HG03025 (cell line): ENCODE measurements around the gene FYCO1.

Experiments
- ATAC-seq: cut with Tn5 transposase; IDR thresholded peaks from one replicate; pipeline ENCODE4 v1.9.1; 2021; ENCODE audit warnings: mild to moderate bottlenecking, moderate library complexity; ENCODE audit not compliant: unreplicated experiment, low FRiP score

The FYCO1 gene

DNA sequence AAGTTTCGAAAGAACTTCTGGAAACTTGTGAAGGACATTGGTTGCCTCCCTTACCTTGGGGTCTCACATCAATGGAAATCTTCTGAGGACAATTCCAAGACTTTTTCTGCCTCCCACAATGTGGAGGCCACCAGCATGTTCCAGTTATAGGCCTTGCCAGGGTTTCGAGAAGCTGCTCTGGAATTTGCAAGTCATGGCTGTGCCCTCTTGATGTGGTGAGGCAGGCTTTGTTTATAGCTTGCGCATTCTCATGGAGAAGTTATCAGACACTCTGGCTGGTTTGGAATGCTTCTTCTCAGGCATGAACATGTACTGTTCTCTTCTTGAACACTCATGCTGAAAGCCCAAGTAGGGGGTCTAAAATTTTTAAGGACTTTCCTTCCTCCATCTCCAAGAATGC, 48.3 kb downstream of the FYCO1 start:
- ATAC-seq = no peak

DNA sequence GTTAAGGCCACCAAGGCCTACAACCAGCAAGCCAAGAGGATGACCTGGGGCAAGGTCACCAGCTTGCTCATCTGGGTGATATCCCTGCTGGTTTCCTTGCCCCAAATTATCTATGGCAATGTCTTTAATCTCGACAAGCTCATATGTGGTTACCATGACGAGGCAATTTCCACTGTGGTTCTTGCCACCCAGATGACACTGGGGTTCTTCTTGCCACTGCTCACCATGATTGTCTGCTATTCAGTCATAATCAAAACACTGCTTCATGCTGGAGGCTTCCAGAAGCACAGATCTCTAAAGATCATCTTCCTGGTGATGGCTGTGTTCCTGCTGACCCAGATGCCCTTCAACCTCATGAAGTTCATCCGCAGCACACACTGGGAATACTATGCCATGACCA, 48.7 kb downstream of the FYCO1 start:
- no peak for ATAC-seq

DNA sequence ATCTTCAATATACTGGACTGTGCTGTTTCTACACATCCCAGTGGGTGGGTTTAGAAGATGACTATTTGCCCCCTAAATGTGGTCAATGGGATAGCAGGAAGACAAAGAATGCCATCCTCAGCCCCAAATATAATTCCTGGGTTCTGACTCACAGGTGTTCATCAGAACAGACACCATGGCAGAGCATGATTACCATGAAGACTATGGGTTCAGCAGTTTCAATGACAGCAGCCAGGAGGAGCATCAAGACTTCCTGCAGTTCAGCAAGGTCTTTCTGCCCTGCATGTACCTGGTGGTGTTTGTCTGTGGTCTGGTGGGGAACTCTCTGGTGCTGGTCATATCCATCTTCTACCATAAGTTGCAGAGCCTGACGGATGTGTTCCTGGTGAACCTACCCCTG, 49.3 kb downstream of the FYCO1 start:
- ATAC-seq = no peak

DNA sequence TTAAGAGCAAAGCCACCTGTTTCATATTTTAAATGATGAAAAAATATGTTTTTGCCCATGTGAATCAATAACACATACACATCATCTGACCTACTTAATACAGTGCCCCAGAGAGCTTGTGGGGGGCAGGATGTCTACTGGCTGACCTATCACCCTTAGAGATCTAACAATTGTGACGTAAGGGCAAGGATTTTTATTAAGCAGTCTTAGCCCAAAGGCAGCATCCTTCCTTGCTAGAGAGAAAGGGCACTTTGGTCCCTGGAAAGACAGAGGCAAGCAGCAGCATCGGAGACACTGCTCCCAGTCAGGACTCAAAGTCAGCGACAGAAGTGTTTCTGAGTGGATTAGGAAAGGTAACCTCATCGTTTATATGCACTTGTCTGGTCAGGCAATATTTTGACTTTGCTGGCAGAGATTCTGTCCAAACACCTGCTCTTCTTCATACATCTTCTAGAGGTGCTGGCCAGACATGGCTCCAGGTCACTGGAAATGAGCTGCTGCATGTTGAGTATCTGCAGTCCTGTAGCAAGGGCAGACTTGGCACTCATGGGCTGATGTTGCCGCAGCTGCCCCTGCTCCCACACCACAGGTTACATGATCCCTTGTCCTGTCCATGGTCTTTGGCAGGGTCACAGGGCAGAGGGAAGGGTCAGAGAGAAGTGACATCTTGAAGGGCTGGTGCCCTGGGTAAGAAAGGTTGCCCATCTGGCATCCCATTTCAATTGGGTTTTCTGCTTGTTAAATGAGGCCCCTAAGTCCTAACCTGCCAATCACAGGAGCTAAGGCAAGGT, 50.6 kb downstream of the FYCO1 start:
- no peak for ATAC-seq

DNA sequence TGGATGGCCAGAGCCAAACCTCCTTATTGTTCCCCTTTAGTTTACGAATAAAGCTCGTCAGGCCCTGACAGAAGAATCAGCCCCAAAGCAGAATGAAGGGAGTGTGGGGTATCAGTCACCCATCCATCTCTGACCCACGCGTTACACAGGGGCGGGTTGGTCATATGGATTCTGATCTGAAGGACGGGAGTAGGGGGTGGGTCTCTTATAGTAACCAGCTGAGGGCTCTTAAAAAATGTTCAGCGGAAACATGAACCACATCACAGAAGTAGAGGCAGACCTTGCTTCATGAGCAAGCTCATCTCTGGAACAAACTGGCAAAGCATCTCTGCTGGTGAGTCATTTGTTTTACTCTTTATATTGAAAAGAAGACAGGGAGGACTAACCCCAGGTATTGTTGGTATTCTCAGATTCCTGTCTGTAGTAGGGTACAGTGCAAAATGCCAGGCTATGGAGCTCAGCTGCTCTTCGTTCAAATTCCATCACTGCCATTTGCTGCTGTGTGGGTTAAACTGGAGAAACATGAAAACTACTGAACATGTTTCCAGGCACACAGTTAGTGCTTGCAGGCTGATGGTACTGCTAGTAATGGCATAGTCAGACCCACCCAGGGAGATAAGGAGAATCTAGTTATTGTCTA, 52.3 kb downstream of the FYCO1 start, which contains the start of gene CXCR6:
Gene CXCR6 (plus strand): TSS at position 258 of the 640 bp plus-strand sequence. CDS start 3,018 bp downstream, outside the sequence.
- ATAC-seq = no peak

DNA sequence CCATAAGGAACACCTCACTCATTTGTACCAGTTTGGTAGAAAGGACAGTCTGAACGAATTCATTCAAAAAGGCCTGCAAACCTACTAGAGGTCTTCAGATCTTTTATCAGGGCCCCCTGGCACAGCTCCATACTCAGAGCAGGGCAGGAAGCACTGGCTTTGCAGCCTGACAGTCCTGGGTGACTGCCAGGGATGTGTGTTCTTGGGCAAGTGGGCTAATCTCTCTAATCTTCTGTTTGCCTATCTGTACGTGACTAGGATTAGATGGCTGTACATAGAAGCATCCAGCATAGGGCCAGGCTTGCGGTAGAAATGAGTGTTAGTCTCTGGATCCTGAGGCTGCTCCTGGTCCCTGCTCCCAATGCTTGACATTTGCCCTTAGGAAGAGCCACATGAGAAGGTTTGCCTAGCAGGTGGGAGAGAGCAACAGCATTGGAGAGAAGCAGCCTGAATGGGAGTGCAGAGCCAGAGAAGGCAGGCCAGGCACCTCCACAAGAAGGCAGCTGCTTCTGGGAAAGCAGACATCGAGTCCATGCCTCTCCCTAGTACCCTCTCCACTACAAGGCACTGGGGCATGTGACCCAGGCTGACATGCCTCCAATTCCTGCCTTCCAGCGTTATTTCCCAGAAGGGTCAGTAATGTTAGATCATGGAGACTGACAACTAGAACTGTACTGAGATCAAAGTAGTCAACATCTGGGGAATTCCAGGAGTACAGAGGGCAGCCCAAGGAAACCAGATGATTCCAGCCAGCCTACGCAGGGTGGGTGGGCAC, 53.4 kb downstream of the FYCO1 start:
- no peak for ATAC-seq

DNA sequence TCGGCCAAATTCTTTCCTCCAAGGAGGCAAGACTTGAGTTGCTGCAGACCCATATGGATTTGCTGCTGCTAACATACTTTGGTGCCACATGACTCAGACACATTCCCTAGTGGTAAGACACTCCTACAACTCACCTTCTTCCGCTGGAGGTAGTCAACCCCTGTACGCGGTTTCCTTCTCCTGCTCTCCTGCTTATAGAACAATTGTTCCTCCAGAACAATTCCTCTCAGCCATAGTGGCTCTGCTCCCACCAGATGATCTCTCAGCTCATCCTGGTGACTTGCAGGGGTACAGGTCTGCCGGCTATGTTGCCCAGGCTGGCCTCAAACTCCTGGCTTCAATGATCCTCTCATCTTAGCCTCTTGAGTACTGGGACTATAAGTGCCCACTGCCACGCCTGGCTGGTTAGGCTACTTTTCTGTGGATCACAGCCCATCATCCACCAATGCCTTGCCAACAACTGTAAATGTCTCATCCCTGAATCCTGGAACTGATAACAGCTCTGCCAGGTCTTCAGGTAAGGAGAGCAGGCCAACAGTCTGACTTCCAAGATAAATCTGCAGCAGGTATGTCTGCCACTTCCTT, 54.8 kb downstream of the FYCO1 start:
- no peak for ATAC-seq

DNA sequence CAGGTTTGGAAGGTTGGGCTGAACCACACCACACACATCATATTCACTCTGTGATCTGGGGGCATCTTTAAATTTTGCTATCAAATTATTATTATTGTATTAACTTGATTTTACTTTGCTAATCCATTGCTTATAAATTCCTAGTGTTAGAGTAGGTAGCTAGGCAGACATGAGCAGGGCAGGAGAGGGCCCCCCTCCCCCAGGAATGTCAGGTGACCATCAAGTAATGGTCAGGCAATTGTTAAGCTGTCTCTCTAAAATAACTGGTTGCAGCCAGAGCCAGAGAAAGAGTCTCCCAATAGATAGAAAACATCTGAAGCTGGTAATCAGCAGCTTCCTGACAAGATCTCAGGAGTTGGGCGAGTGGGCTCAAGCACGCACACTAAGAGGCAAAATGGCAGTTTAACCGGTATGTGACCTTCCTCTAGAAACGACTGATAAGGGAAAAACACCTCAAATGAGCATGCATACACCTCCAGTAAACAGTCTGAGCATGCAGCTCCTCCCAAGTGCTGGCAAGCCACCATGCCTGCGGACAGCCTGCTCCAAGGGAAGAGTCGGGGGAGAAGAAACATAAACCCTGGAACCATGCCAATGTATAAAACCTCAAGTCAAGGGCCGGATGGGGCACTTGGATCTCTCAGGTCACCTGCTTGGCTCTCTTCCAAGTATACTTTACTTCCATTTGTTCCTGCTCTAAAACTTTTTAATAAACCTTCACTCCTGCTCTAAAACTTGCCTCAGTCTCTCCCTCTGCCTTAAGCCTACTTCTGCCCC, 55.4 kb downstream of the FYCO1 start:
- no peak for ATAC-seq

DNA sequence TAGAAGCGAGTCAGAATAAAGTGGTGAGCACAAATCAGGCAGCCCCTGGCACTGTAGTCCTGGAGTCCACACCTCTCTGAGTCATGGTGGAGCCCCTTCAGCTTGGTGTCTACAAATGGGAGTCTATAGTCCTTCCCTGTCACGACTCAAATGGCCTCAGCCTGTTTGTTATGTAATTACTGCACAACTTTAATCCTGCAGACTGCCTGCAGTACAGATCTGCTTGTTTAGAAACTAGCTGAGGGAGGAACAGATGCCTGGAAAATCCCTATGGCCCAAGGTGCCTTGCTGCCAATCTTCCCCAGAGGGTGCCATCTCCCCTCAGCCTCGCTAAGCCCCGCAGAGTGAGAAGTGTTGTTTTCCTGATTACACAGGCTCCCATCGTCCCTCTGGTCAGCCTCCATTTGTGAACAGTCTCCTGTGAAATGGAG, 56.3 kb downstream of the FYCO1 start:
- no peak for ATAC-seq

DNA sequence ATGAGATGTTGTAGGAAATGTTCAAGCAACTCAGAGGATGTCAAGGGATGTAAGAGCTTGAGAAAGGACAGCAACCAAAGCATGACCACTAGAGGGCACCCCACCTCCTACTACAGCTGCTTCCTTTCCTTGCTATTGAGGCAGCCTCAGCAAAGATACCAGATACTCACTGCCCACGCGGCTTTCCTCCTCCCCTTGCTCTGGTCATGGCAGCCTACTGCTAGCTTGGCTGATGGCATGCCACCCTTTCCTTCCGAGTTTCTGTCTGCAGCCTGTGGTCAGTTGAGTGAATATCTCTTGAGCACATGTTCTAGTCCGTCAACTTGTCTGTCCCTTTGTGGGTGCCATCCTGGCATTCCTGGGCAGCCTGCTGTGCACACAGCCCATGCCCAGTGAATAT, 56.8 kb downstream of the FYCO1 start:
- no peak for ATAC-seq

DNA sequence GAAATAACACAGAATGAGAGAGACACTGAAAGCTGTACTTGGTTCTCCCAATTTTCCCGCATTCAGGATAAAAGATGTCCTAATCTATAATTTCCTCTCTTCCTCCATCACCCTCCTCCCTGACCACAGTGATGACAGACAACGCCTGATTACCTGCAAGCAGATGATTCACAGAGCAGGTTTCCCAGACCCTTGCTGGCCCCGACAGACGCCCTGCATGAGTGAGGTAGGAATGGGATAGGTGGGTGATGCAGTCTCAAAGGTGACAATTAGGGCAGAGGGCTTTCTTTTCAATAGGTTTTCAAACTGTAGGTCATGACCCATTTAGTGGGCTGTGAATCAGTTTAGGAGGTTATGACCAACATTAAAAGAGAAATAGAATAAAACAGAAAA, 57.6 kb downstream of the FYCO1 start:
- ATAC-seq = no peak

DNA sequence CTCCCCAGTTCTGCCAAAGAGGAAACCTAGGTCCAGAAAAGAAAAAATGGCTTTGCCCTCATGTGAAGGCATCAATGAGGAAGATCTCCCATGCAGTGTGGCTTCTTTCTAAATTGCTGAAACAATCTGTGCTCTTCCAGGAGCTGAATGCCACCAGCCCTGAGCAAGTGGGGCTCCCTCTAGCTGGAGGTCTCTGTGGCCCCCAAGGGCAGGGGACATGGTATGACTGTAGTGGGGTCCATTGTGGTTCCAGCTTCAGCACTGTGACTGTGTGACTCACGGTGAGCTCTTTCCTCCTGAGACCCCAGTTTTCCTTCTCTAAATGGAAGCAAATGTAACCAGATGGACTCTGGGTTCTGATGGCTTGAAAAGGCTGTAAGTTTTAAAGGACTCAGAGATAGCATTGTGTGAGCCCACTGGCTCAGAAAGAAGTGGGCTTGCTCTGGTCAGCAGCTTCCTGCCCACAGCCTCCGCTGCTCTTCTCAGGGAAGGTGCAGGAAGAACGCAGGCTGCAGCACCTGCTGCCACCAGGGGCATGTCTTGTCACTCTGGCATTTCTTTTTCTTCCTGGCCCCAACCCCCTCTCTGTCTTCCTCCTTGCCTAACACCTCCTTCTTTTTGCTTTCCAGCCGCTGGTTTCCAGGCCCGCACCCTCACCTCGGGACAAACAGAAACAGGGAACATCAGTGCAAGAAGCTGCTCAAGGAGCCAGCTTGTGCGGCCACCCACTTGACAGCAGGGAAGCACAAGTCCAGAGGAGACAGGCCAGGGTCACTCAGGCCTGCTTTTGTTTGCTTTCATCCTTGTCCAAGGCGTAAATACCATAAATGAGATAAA, 58.2 kb downstream of the FYCO1 start:
- no peak for ATAC-seq

DNA sequence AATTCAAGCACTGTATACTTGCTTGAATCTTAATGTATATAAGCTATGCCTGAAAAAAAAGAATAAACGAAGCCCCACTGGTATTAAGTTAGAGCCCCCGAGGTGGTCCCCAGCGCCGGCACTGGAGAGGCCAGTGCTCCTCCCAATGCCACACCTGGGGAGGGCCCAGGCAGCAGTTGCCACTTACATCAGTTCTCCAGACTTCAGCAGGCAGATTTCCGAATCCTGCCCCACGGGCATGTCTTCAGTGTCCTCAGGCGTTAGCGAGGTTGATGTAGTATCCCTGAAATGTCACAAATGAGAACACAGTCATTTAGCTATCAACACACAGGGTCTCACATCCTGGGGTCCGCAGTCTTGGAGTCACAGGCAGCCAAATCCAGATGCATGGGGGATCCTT, 59.4 kb downstream of the FYCO1 start:
- ATAC-seq = no peak

DNA sequence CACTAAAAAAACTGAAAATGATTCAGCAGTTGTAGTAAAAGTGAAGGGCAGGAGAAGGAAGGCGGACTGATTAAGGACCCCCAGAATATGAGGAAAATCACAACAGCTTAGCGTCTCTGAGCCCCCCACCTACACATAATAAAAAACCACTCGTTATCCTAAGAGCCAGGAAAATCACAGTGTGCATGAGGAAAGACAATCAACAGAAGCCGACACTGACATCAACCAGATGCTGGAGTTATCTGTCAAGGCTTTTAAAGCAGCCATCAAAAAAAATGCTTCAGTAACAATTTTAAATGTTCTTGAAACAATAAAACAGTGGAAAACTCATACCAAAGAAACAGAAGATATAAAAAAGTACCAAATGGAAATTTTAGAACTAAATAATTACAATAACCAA, 62.0 kb downstream of the FYCO1 start:
- no peak for ATAC-seq

DNA sequence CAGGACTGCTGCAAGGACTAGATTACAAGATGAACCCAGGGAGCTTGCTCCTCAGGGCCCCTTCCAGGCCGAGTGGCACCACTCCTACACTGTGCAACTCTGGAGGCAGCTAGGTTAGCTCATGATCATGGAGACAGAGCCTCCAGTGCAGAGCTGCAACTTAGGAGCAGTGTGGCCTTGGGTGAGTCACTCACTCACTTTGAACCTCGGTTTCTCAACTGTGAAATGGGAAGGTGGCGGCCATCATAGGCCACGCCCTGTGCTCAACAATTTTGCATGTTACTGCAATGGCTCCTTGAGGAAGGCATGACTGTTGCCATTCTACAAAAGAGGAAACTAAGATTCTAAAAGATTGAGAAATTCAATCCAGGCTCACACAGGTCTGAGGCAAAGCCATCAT, 63.5 kb downstream of the FYCO1 start:
- no peak for ATAC-seq

DNA sequence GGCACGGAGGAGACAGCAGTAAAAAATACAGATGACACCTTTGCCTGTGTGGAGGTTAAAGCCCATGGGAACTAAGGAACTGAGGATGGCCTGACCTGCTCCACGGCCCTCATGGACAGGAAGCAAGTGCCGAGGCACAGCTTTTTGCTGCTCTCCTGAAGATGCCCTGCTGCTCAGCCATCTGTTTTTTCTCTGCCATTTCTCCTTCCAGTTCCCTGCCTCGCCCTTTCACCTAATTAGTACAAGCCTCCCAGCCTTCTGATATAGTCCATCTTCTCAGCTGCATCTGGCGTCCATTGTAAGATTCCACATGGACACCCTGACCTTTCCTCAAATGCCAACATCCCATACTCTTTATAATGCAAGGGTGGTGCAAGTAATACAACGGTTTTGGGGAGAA, 64.1 kb downstream of the FYCO1 start:
- no peak for ATAC-seq

DNA sequence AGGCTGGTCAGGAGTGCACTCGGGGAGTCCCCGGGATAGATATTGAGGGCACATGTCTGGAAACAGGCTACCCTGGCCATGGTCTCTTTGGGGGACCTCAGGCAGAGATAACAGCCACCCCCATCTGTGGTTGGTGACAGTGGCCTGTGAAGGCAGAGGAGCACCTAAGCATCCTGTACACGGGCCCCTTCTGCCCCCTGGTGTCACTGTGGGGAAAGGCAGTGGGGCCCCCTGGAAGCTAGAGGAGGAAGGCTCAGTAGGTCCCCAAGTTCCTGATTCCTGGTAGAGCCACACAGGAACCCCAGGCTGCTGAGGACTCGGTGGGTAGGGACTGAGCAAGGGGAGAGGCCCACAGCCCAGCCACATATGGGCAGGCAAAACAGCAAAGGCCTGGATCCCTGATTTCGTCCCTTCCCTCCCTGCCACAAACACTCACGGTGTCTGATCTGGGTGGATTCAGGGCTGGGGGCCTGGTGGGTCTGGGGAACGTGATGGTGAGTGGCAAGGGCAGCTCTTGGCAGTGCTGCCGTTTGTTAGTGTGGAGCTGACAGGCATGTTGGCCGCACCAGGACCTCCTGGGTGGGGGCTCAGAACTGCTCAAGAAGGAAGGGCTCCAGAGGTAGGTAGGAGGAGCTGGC, 66.5 kb downstream of the FYCO1 start:
- no peak for ATAC-seq

DNA sequence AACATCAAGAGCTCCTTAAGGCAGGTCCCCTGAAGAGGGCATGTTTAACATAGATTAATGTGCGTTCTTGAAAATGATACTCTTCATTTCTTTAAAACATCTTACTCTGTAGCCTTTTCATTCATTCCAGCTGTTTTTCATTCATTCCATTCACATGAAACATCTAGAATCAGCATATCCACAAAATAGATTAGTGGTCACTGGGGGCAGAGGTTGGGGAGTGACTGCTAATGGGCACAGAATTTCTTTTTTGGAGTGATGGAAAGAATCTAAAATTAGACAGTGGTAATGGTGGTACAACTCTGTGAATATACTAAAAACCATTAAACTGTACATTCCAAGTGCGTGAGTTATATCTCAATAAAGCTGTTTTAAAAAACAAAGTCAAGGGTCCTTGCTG, 67.7 kb downstream of the FYCO1 start:
- no peak for ATAC-seq

DNA sequence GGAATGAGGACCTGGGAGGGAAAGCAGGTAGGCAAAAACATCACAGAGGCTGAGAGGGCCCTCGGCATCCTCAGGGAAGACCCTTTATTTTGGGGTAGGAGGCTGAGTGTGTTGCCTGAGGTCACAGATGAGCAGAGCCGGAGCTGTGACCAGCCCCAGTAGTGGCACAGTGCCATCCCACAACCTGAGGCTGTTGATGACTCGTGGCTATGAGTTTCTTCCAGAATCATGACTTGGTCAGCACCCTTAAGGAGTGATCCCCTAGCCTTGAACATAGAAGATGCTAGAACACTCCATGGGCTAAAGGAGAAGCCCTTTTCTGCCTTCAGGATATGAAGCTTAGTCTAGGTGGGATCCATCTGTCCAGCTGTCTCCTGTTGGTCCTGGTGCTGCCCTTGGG, 71.9 kb downstream of the FYCO1 start:
- ATAC-seq = no peak
